ENCODE measurements around the gene NEK1.

Gene NEK1

GRCh38 chr4:169491211-169491610 is 121.2 kb downstream of the NEK1 start:
- Mint-ChIP-seq H3K36me3 (ENCODE audit: low read depth) (peaks cover 37% of the 10 kb centered on the region), H3K9me3 (peaks cover 46% of the 10 kb centered on the region), H3K4me3 (no peak overlapping the region), H3K27me3 (ENCODE audit: low read depth, poor library complexity) (no peaks in the 10 kb centered on the region), H3K27ac (no peak overlapping the region), H3K4me1 (no peaks in the 10 kb centered on the region)
- DNase-seq, result no peak
- no peak for TF ChIP-seq CTCF (IDR thresholded peaks at IDR 0.05)

DNA sequence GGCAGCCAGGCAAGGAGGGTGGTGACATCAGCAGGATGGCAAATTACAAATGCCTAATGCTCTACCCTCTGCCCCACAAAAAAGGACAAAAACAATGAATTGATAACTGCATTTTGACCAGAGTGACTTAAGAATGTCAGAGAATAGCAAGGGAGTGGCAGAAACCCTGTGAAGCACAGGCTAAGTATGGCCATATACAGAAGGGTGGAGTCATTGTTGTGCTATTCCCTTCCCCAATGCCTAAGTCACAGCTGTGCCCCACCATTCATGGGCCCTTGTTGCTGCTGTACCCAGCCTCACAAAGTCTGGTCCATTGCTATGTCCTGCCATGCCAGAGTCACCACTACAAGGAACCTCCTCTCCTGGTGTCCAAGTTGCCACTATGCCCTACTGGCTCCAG is 123.1 kb downstream of the NEK1 start:
- Mint-ChIP-seq H3K36me3 (ENCODE audit: low read depth) (peaks cover 41% of the 10 kb centered on the region), H3K4me1 (no peaks in the 10 kb centered on the region), H3K4me3 (no peak overlapping the region), H3K9me3 (peaks cover 32% of the 10 kb centered on the region), H3K27me3 (ENCODE audit: low read depth, poor library complexity) (no peaks in the 10 kb centered on the region), H3K27ac (no peak overlapping the region)
- no peak for DNase-seq
- no peak for TF ChIP-seq CTCF (IDR thresholded peaks at IDR 0.05)

DNA sequence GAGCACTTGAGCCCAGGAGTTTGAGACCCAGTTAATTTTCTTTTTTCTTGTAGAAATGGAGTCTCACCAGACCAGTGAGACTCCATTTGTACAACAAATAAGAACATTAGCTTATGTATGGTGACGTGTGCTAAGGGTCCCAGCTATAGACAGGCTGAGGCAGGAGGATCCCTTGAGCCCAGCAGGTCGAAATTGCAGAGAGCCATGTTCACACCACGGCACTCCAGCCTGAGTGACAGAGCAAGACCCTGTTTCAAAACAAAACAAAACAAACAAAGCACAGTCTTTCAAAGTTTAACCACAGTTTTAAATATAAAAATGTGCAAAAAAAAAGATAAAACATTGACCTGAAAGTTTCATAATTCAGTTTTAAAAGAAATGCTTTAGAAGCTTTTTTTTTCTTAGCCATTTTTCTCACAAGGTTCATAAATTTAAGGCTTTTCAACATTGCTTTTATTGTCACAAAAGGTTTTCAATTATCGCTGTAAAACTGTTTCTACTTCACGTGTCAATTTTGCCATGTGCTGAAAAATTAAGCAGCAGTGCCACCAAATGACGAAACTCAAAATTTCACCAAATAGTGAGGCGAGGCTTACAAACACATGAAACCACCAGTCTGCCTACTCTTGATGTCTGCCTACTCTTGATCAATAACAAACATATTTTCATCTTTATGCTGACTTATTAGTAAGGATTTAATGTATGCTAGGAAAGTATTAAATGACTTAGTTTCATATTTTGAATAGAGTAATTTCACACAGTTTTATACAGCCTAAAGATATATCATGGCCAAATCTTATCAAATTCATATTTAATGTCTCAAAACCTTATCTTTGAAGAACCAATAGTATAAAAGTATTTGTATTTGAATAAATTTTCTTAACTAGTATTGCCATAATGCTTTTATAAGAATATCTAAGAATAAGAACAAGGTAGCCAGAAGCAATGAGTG is 126.3 kb downstream of the NEK1 start:
- peaks cover 41% of the 10 kb centered on the region for H3K36me3 Mint-ChIP-seq (ENCODE audit: low read depth)
- H3K4me1 Mint-ChIP-seq, result no peaks in the 10 kb centered on the region
- no peaks in the 10 kb centered on the region for H3K27me3 Mint-ChIP-seq (ENCODE audit: low read depth, poor library complexity)
- H3K4me3 Mint-ChIP-seq, result no peak overlapping the region
- peak; percentile 37 for DNase-seq
- peaks cover 26% of the 10 kb centered on the region for H3K9me3 Mint-ChIP-seq
- peak; percentile 47 for TF ChIP-seq CTCF (IDR thresholded peaks at IDR 0.05)
- no peak overlapping the region for H3K27ac Mint-ChIP-seq

- Mint-ChIP-seq H3K4me1 (no peaks in the 10 kb centered on the region), H3K9me3 (peaks cover 24% of the 10 kb centered on the region), H3K27ac (no peak overlapping the region), H3K4me3 (no peak overlapping the region), H3K36me3 (ENCODE audit: low read depth) (peaks cover 36% of the 10 kb centered on the region), H3K27me3 (ENCODE audit: low read depth, poor library complexity) (no peaks in the 10 kb centered on the region)
- DNase-seq, result no peak
- no peak for TF ChIP-seq CTCF (IDR thresholded peaks at IDR 0.05)
These were observed 127.3 kb downstream of the NEK1 start for GRCh38 chr4:169485086-169485485.

GRCh38 chr4:169484485-169484884 is 127.9 kb downstream of the NEK1 start:
- no peak for TF ChIP-seq CTCF (IDR thresholded peaks at IDR 0.05)
- H3K27me3 Mint-ChIP-seq (ENCODE audit: low read depth, poor library complexity), result no peaks in the 10 kb centered on the region
- no peak for DNase-seq
- no peak overlapping the region for H3K4me3 Mint-ChIP-seq
- H3K9me3 Mint-ChIP-seq, result peaks cover 24% of the 10 kb centered on the region
- no peaks in the 10 kb centered on the region for H3K4me1 Mint-ChIP-seq
- H3K36me3 Mint-ChIP-seq (ENCODE audit: low read depth), result peaks cover 39% of the 10 kb centered on the region
- H3K27ac Mint-ChIP-seq, result no peak overlapping the region

DNA sequence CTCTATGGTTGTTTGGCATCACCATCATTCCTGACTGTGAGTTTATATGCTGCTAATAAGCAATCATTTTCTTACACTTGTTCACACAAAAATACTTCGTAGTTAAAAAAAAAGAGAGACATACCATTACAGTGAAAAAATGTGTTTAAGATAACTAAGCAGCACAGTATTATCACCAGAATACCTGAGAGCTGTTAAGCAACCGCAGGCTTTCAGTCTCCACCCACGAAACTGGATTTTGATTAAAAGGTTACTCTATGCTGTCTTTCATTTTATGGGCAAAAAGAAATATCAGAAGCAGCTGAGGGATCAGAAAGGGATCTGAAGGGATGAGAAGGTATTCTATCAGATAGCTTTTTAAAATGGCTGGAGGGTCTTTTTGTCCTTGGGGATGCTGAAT is 148.3 kb downstream of the NEK1 start:
- peaks cover 17% of the 10 kb centered on the region for H3K9me3 Mint-ChIP-seq
- peaks cover 51% of the 10 kb centered on the region for H3K36me3 Mint-ChIP-seq (ENCODE audit: low read depth)
- DNase-seq, result no peak
- H3K4me1 Mint-ChIP-seq, result no peaks in the 10 kb centered on the region
- no peak for TF ChIP-seq CTCF (IDR thresholded peaks at IDR 0.05)
- no peaks in the 10 kb centered on the region for H3K27me3 Mint-ChIP-seq (ENCODE audit: low read depth, poor library complexity)
- H3K27ac Mint-ChIP-seq, result no peak overlapping the region
- no peak overlapping the region for H3K4me3 Mint-ChIP-seq
